IMR-90 (cell line): ENCODE data around the gene ARHGAP24. TPM values are rescaled to one million over a fixed set of nuclear protein-coding genes. Genes with fewer than 3 reads are reported as not detected.

Experiments used
- ATAC-seq: fragments of 200-7000 bp; cut with Tn5 transposase; 2 replicates; pipeline ENCODE4 v1.9.1; 2020; ENCODE audit warnings: low read depth, mild to moderate bottlenecking, moderate library complexity
- BruUV-seq: library from RNA; stranded (reverse); fragments of 400-500 nt; replicated peaks from 2 replicates; lab custom pipeline; 2021; lab: Mats Ljungman, UMichigan
- CTCF ChIA-PET: fragments of 300-600 bp; formaldehyde crosslinking; extraction: SDS; loops from one replicate; lab custom pipeline; 2021; ENCODE audit warnings: antibody characterized with exemption; lab: Yijun Ruan, JAX
- POLR2A ChIA-PET: fragments of 300-600 bp; sonication (Branson Sonifier 250); formaldehyde crosslinking; loops from one replicate; lab custom pipeline; 2022; ENCODE audit warnings: antibody characterized with exemption; ENCODE audit not compliant: unreplicated experiment; lab: Charles Lee
- DNase-seq: peaks from one replicate; pipeline ENCODE4 v3.0.0; 2013
- H2AFZ ChIP-seq: replicated peaks from 2 replicates; pipeline ENCODE3; 2013; ENCODE audit warnings: low read length, mild to moderate bottlenecking; ENCODE audit not compliant: poor library complexity
- H2AK5ac ChIP-seq: 2 replicates; pipeline ENCODE4 v1.6.1; 2013; ENCODE audit warnings: low read depth, low read length, inconsistent platforms
- H2AK9ac ChIP-seq: replicated peaks from 2 replicates; pipeline ENCODE3; 2013; ENCODE audit warnings: mild to moderate bottlenecking, low read depth, low read length, moderate library complexity; ENCODE audit not compliant: poor library complexity
- H2BK120ac ChIP-seq: 2 replicates; pipeline ENCODE4 v1.6.1; 2013; ENCODE audit warnings: low read depth, low read length, inconsistent platforms
- H2BK15ac ChIP-seq: 3 replicates; pipeline ENCODE4 v1.6.1; 2013; ENCODE audit warnings: low read depth, low read length, inconsistent platforms
- H2BK20ac ChIP-seq: 2 replicates; pipeline ENCODE4 v1.6.1; 2013; ENCODE audit warnings: low read depth, mild to moderate bottlenecking, inconsistent platforms, low read length, moderate library complexity
- H2BK5ac ChIP-seq: 2 replicates; pipeline ENCODE4 v1.6.1; 2013; ENCODE audit warnings: mild to moderate bottlenecking, low read depth, low read length, inconsistent platforms; ENCODE audit not compliant: poor library complexity, severe bottlenecking
- H3K14ac ChIP-seq: replicated peaks from 2 replicates; pipeline ENCODE4 v1.6.1; 2013; ENCODE audit warnings: low read depth, low read length, inconsistent platforms
- H3K18ac ChIP-seq: 2 replicates; pipeline ENCODE4 v1.6.1; 2013; ENCODE audit warnings: low read depth, low read length, control low read depth
- H3K23ac ChIP-seq: 2 replicates; pipeline ENCODE4 v1.6.1; 2013; ENCODE audit warnings: low read depth, low read length, inconsistent platforms
- H3K27ac ChIP-seq: 2 replicates; pipeline ENCODE4 v1.5.1; 2013; ENCODE audit warnings: mild to moderate bottlenecking, control low read depth, low read length; ENCODE audit not compliant: insufficient read depth
- H3K27me3 ChIP-seq: 2 replicates; pipeline ENCODE4 v1.6.1; 2013; ENCODE audit warnings: low read length; ENCODE audit not compliant: control insufficient read depth, insufficient read depth
- H3K36me3 ChIP-seq: 2 replicates; pipeline ENCODE4 v1.6.1; 2013; ENCODE audit warnings: low read length, mixed read lengths; ENCODE audit not compliant: control insufficient read depth, insufficient read depth
- H3K4ac ChIP-seq: 2 replicates; pipeline ENCODE4 v1.6.1; 2013; ENCODE audit warnings: low read depth, low read length, inconsistent platforms
- H3K4me1 ChIP-seq: 2 replicates; pipeline ENCODE4 v1.6.1; 2013; ENCODE audit warnings: low read length, mixed read lengths; ENCODE audit not compliant: control insufficient read depth, insufficient read depth
- H3K4me2 ChIP-seq: 2 replicates; pipeline ENCODE4 v1.6.1; 2013; ENCODE audit warnings: low read depth, mild to moderate bottlenecking, control low read depth, low read length, moderate library complexity
- H3K4me3 ChIP-seq: 2 replicates; pipeline ENCODE4 v1.5.1; 2013; ENCODE audit warnings: low read depth, mild to moderate bottlenecking, control low read depth, low read length, moderate library complexity; ENCODE audit not compliant: insufficient read depth
- H3K56ac ChIP-seq: 2 replicates; pipeline ENCODE4 v1.6.1; 2013; ENCODE audit warnings: low read length, inconsistent platforms; ENCODE audit not compliant: insufficient read depth; ENCODE audit errors: extremely low read depth
- H3K79me1 ChIP-seq, 2 experiments: 2 replicates each; pipeline ENCODE4 v1.6.1; 2013; ENCODE audit warnings: low read length in 2 of 2, inconsistent platforms in 1 of 2, low read depth in 1 of 2
- H3K9ac ChIP-seq: 2 replicates; pipeline ENCODE4 v1.6.1; 2013; ENCODE audit warnings: low read depth, low read length, control low read depth
- H3K9me1 ChIP-seq: 2 replicates; pipeline ENCODE4 v1.6.1; 2013; ENCODE audit warnings: low read length, inconsistent platforms; ENCODE audit not compliant: insufficient read depth
- H3K9me3 ChIP-seq: 2 replicates; pipeline ENCODE4 v1.6.1; 2013; ENCODE audit warnings: low read length; ENCODE audit not compliant: control insufficient read depth, insufficient read depth
- H4K20me1 ChIP-seq: 2 replicates; pipeline ENCODE4 v1.6.1; 2013; ENCODE audit warnings: low read length, inconsistent platforms; ENCODE audit not compliant: insufficient read depth
- H4K5ac ChIP-seq: 2 replicates; pipeline ENCODE4 v1.6.1; 2013; ENCODE audit warnings: mild to moderate bottlenecking, low read depth, low read length, control low read depth
- H4K8ac ChIP-seq, 2 experiments: 2 replicates each; pipeline ENCODE4 v1.6.1; 2013; ENCODE audit warnings: low read depth in 2 of 2, low read length in 2 of 2, control low read depth in 1 of 2, inconsistent platforms in 1 of 2
- H4K91ac ChIP-seq: 2 replicates; pipeline ENCODE4 v1.6.1; 2013; ENCODE audit warnings: low read depth, low read length, inconsistent platforms; ENCODE audit not compliant: insufficient read depth
- BHLHE40 ChIP-seq: fragments of 150-350 bp; IDR thresholded peaks from 2 replicates; pipeline ENCODE4 v1.6.1; 2016; ENCODE audit warnings: mild to moderate bottlenecking, low read depth, low read length
- CEBPB ChIP-seq: IDR thresholded peaks from 2 replicates; pipeline ENCODE4 v1.6.1; 2012; ENCODE audit warnings: low read depth, low read length, improper control_type of control experiment
- FOS ChIP-seq: fragments of 150-350 bp; IDR thresholded peaks from 2 replicates; pipeline ENCODE4 v1.6.1; 2016; ENCODE audit warnings: low read depth, low read length
- MAFK ChIP-seq: IDR thresholded peaks from 2 replicates; pipeline ENCODE4 v1.6.1; 2012; ENCODE audit warnings: low read depth, low read length, improper control_type of control experiment
- MAZ ChIP-seq: IDR thresholded peaks from 2 replicates; pipeline ENCODE4 v1.6.1; 2012; ENCODE audit warnings: low read depth, mild to moderate bottlenecking, low read length, improper control_type of control experiment, moderate library complexity, borderline replicate concordance
- MXI1 ChIP-seq: IDR thresholded peaks from 2 replicates; pipeline ENCODE4 v1.6.1; 2012; ENCODE audit warnings: low read depth, mild to moderate bottlenecking, low read length, moderate library complexity, borderline replicate concordance
- NFE2L2 ChIP-seq: fragments of 150-350 bp; IDR thresholded peaks from 2 replicates; pipeline ENCODE4 v1.6.1; 2016; ENCODE audit warnings: low read depth, mild to moderate bottlenecking, low read length
- RAD21 ChIP-seq: IDR thresholded peaks from 2 replicates; pipeline ENCODE4 v1.6.1; 2012; ENCODE audit warnings: low read length, improper control_type of control experiment
- RFX5 ChIP-seq: IDR thresholded peaks from 2 replicates; pipeline ENCODE4 v1.8.0; 2012; ENCODE audit warnings: low read depth, mild to moderate bottlenecking, low read length, moderate library complexity
- SMC3 ChIP-seq: fragments of 150-350 bp; IDR thresholded peaks from 2 replicates; pipeline ENCODE4 v1.6.1; 2016; ENCODE audit warnings: low read depth, mild to moderate bottlenecking, antibody characterized with exemption, low read length, moderate library complexity
- WGBS, 2 experiments: methylation state at CpG; one replicate each; pipeline versions ENCODE4 v1.1.5 to v1.1.7; 2013; ENCODE audit warnings: missing lambda C conversion rate in 2 of 2; ENCODE audit not compliant: insufficient read length in 1 of 2; ENCODE audit errors: extremely low coverage in 2 of 2; 5-methylcytosine and 5-hydroxymethylcytosine counted together
- dilution Hi-C: fragments of 300-500 bp; cut with HindIII; formaldehyde crosslinking; loops from one replicate; pipeline ENCODE4 v1.14.3; 2018; ENCODE audit warnings: low sequenced_read_pairs; ENCODE audit not compliant: unreplicated experiment
- in situ Hi-C: fragments of 300-500 bp; cut with MboI; formaldehyde crosslinking; loops from 3 replicates; pipeline ENCODE4 v1.14.3; 2019; ENCODE audit warnings: low sequenced_read_pairs, inconsistent platforms, mixed read lengths
- intact Hi-C: fragments of 100-400 bp; cut with micrococcal nuclease; formaldehyde crosslinking; loops from 2 replicates; pipeline ENCODE4 v1.10.0; 2022
- polyA plus RNA-seq, 3 experiments: library from polyadenylated mRNA; depleted of rRNA; stranded (reverse); fragments of >200 nt; gene quantifications; 2 replicates each; pipeline ENCODE4 v1.2.3, GENCODE V29; 2012; ENCODE audit warnings: low replicate concordance in 1 of 3
- total RNA-seq: library from RNA; depleted of rRNA; stranded (reverse); fragments of >200 nt; gene quantifications from 2 replicates; pipeline ENCODE4 v1.2.3, GENCODE V29; 2012
- TF ChIP-seq, protein P1 (sequence below): fragments of 150-350 bp; IDR thresholded peaks from 2 replicates; pipeline ENCODE4 v1.6.1; 2016; ENCODE audit warnings: low read depth, mild to moderate bottlenecking, low read length, moderate library complexity, borderline replicate concordance

The ARHGAP24 gene
- total and polyA plus RNA-seq, 2 of the 4 experiments (the other 2 are of a cell fraction), result 11.9 to 24.0 TPM

DNA sequence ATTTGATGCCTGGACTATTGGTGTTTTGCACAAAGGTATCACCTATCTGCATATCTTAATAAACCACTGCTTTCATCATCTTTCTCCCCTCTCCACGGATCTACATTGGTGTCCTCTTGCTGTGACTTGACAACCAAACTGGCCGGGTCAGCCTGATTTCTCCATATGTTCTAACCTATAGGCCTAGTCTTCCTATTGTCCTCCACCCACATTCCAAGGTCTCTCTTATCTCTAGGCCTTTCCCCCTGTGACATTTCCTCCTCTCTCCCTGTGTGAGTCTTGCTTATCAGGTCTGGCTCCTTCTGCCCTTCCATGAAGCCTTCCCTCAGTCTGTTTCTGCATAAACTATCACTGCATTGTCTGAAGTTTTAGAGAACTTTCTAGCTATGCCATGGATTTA lies 33.7 kb downstream of the ARHGAP24 start:
- H2AFZ ChIP-seq, result no peak overlapping the region
- ChIA-PET POLR2A (no interaction called here), CTCF (no interaction called here)
- no peak overlapping the region for H2BK5ac ChIP-seq
- no peak overlapping the region for H4K5ac ChIP-seq
- WGBS, 2 experiments, result 13% methylated on average over 1 of the region's 2 CpGs; no CpG with 5 or more reads in 1 of the 2 experiments
- H3K9me3 ChIP-seq, result no peaks in the 10 kb centered on the region
- no TSS peak for BruUV-seq
- H2AK9ac ChIP-seq, result no peak overlapping the region
- no peak overlapping the region for H4K8ac ChIP-seq
- no peak overlapping the region for H3K4me2 ChIP-seq
- H3K9me1 ChIP-seq, result no peaks in the 10 kb centered on the region
- intact Hi-C loops, result no loop called here
- no peaks in the 10 kb centered on the region for H3K36me3 ChIP-seq
- H2AK5ac ChIP-seq, result no peak overlapping the region
- no peak overlapping the region for H3K23ac ChIP-seq
- no peaks in the 10 kb centered on the region; the same call in 1 of the 2 replicates for H3K27me3 ChIP-seq
- H3K27ac ChIP-seq, result no peak overlapping the region
- H2BK15ac ChIP-seq, result no peak overlapping the region
- TF ChIP-seq MAFK (no peak), SMC3 (no peak), NFE2L2 (no peak), FOS (no peak), MXI1 (no peak), RFX5 (no peak), BHLHE40 (no peak), RAD21 (no peak), MAZ (no peak), CEBPB (no peak)
- TF ChIP-seq, protein P1, sequence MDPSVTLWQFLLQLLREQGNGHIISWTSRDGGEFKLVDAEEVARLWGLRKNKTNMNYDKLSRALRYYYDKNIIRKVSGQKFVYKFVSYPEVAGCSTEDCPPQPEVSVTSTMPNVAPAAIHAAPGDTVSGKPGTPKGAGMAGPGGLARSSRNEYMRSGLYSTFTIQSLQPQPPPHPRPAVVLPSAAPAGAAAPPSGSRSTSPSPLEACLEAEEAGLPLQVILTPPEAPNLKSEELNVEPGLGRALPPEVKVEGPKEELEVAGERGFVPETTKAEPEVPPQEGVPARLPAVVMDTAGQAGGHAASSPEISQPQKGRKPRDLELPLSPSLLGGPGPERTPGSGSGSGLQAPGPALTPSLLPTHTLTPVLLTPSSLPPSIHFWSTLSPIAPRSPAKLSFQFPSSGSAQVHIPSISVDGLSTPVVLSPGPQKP, result no peak
- DNase-seq (no peak), ATAC-seq (no peak)
- H2BK120ac ChIP-seq, result no peak overlapping the region
- H3K9ac ChIP-seq, result no peak overlapping the region
- no peaks in the 10 kb centered on the region for H3K79me1 ChIP-seq
- no peak overlapping the region for H3K18ac ChIP-seq
- H3K56ac ChIP-seq, result no peak overlapping the region
- no peaks in the 10 kb centered on the region for H3K4me1 ChIP-seq
- dilution Hi-C loops, result no loop called here
- no peaks in the 10 kb centered on the region for H4K20me1 ChIP-seq
- H3K4ac ChIP-seq, result no peak overlapping the region
- H3K4me3 ChIP-seq, result no peak overlapping the region
- H2BK20ac ChIP-seq, result no peak overlapping the region
- no peak overlapping the region for H3K14ac ChIP-seq
- in situ Hi-C loops, result no loop called here
- no peak overlapping the region for H4K91ac ChIP-seq
